Effector memory CD8-positive, alpha-beta T cell (primary cell): ENCODE results near the gene SLC24A3.

Experiments used
- ATAC-seq: fragments of 150-1000 bp; cut with Tn5 transposase; replicated peaks from 2 replicates; pipeline ENCODE4 v1.10.0; 2021; ENCODE audit warnings: mild to moderate bottlenecking, moderate library complexity
- DNase-seq, 3 experiments: peaks; one replicate each; pipeline ENCODE4 v3.0.0; 2021
- H3K27ac Mint-ChIP-seq, 2 donors: one replicate each; pipeline ENCODE4 v1.8.0; 2022; ENCODE audit warnings: mild to moderate bottlenecking in 2 of 2, mixed read lengths in 2 of 2, moderate library complexity in 2 of 2
- H3K27me3 Mint-ChIP-seq, 2 donors: one replicate each; pipeline ENCODE4 v1.8.0; 2022; ENCODE audit warnings: mixed read lengths in 2 of 2
- H3K36me3 Mint-ChIP-seq: one replicate; pipeline ENCODE4 v1.8.0; 2022; ENCODE audit warnings: mild to moderate bottlenecking, moderate library complexity, mixed read lengths; ENCODE audit not compliant: insufficient read depth
- H3K4me1 Mint-ChIP-seq, 2 donors: one replicate each; pipeline ENCODE4 v1.8.0; 2022; ENCODE audit warnings: low read depth in 2 of 2, mixed read lengths in 2 of 2
- H3K4me3 Mint-ChIP-seq, 2 donors: one replicate each; pipeline ENCODE4 v1.8.0; 2022; ENCODE audit warnings: mild to moderate bottlenecking in 2 of 2, mixed read lengths in 2 of 2, moderate library complexity in 2 of 2
- H3K9me3 Mint-ChIP-seq, 2 donors: one replicate each; pipeline ENCODE4 v1.8.0; 2022; ENCODE audit warnings: mixed read lengths in 2 of 2

SLC24A3 gene

DNA sequence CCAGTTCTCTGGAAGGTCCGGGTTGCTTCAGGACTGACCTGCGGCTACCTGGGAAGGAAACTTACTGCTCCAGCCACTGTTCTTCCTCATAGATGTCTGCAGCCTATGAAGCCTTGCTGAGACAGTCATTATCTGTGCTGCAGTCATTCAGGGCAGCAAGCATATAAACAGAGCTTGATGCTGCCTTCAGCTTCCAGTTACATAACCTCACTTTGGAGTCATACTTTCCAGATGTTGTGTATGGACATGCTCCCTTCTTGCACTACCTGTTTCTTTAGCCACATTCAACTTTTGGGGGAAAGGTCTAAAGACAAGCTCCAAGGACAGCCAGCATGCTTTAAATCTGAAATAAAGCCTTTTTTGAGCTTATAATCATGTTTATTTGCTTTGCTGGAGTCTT lies 98.1 kb downstream of the SLC24A3 start:
- DNase-seq (no peak), ATAC-seq (no peak)
- Mint-ChIP-seq H3K4me1 (no peaks in the 10 kb centered on the region), H3K27ac (no peak overlapping the region), H3K4me3 (no peak overlapping the region), H3K27me3 (no peaks in the 10 kb centered on the region), H3K9me3 (no peaks in the 10 kb centered on the region), H3K36me3 (no peaks in the 10 kb centered on the region)

DNA sequence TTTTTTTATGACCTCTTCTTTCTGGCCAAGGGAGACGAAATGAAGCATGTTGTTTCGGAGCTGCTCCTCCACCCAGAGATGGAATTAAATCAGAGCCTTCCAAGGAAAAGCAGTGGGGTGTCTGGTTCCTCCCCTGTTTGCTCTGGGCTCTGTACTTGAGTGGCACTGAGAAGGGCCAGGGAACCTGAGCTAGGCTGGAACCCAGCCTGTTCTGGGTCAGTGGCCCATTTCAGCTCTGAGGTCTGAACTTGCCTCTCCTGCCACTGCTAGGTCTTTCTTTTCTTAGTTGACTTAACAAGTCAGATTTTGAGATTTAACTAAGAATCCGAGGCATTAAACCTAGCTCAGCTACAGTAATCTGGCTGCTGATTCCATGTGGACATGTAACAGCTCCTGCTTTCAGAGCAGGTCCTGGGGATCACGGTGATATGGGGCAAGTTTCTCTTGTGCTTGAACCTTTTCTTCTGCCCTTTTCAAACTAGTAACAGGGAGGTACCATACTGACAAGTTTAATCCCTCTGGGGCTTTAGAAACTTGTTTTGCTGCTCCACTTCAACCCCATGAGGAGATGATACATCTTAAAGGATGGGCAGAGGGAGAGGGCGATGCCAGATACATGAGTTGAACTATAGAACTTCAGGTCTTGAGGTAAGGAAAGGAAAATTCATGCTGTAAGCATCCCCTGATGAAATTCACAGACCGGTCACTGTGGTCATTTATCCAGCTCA lies 101.1 kb downstream of the SLC24A3 start:
- ATAC-seq (no peak), DNase-seq (no peak)
- Mint-ChIP-seq H3K27ac (no peak overlapping the region), H3K4me1 (peaks cover 3 to 6% of the 10 kb centered on the region in 2 donors), H3K9me3 (no peaks in the 10 kb centered on the region), H3K27me3 (no peaks in the 10 kb centered on the region), H3K4me3 (no peak overlapping the region), H3K36me3 (peaks cover 3% of the 10 kb centered on the region)

DNA sequence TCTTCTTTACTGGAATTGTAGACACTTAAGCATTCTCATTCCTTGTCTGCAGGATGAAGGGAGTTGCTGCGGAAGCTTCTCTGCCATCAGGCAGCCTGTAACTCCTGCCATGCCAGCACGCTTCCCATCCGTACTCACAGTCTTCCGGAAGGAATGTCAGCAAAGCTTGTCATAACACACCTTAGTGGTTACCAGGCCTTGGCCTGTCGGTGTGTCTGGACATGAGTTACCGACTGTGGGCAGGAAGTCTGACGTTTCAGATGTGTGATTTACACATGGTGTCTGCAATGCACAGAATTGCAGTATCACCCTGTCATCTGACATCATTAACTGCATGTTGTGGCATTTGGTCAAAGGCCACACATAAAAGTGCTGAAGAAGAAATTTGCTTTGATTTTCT lies 102.2 kb downstream of the SLC24A3 start:
- Mint-ChIP-seq H3K36me3 (peaks cover 3% of the 10 kb centered on the region), H3K9me3 (no peaks in the 10 kb centered on the region), H3K4me1 (peaks cover 3 to 6% of the 10 kb centered on the region in 2 donors), H3K27me3 (peaks cover 0 to 5% of the 10 kb centered on the region in 2 donors), H3K4me3 (no peak overlapping the region), H3K27ac (no peak overlapping the region)
- DNase-seq = no peak
- ATAC-seq = peak; percentile 26

DNA sequence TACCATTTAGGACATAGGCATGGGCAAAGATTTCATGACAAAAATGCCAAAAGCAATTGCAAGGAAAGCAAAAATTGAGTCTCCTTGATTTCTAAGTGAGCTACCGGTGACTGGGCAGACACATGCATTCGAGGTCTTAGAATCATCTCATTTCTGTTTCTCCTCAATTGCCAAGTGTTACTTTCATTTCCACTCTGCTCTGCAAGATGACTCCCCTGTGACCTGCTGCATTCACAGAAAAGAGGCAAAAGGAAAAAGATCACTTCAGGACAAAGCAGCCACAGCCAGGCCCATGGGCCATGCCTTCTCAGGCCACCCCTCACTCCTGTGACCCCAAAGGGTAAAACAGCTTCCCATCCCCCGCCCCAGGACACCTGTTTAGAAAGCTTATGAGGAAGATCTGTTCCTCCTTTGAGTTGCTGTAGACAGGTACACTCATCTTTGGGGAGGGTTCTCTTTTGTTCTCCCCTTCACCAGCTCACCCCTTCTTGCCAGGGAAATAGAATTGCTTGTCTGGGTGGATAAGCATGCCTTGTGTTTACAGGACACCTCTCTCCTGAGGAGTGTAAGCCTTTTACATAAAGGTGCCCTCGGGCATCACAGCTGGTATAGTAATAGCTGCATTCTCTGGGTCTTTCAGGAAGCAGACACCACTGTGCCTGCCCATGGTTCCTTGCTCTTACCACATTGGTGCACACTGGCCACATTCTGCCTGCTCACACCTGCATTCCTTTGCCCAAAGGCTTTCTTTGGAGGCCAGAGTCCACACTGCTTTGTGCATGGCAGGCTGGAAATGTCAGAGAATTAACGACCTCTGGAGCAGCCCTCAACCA lies 105.0 kb downstream of the SLC24A3 start:
- Mint-ChIP-seq H3K4me1 (peaks cover 3 to 6% of the 10 kb centered on the region in 2 donors), H3K36me3 (peaks cover 3% of the 10 kb centered on the region), H3K9me3 (no peaks in the 10 kb centered on the region), H3K27ac (peak overlapping the region in 1 of 2 donors; percentile 74), H3K4me3 (peak overlapping the region; percentile 37 to 55), H3K27me3 (peaks cover 0 to 10% of the 10 kb centered on the region in 2 donors)
- DNase-seq (no peak), ATAC-seq (peak; percentile 72)

DNA sequence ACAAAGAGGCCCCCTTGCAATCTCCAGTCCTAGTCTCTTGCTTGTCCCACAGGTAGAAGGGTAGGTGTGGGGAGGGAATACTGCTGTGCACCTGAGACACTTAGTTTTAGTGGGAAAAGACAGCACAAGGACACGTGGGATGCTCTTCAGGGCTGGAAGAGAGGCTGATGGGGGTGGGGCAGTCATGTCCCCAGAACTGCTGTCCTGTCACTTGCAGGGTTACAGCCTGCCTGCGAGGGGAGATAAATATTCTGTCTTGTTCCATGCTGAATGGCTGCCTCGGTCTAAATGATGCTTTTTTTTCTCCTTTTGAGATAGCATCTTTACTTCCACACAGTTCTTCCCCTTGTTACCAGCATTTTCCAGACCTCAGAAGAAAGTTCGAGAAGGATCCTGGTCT lies 106.2 kb downstream of the SLC24A3 start:
- Mint-ChIP-seq H3K9me3 (no peaks in the 10 kb centered on the region), H3K27ac (no peak overlapping the region), H3K36me3 (peaks cover 3% of the 10 kb centered on the region), H3K4me3 (no peak overlapping the region), H3K4me1 (peaks cover 3 to 6% of the 10 kb centered on the region in 2 donors), H3K27me3 (peaks cover 0 to 10% of the 10 kb centered on the region in 2 donors)
- no peak for DNase-seq
- ATAC-seq = no peak

DNA sequence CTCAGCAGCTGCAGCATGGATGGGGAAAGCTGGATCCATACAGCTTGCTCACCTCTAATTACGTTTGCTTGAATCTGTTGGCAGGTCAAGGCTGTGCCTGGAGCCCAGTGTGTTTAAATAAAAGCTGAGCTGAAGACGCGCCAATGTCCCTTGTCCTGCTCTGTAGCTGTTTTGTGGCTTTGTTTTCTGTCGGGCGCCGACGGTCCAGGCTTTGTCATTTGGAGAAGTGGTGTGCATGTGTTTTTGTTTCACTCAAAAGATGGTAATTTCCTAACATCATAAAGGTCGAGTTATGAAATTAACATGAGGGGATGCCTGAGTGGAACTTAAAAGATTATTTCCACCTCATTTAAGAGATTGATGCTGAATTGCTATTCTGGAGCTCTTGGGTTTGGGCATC lies 107.6 kb downstream of the SLC24A3 start:
- Mint-ChIP-seq H3K27ac (no peak overlapping the region), H3K36me3 (peaks cover 3% of the 10 kb centered on the region), H3K27me3 (peaks cover 0 to 10% of the 10 kb centered on the region in 2 donors), H3K4me1 (peaks cover 3 to 6% of the 10 kb centered on the region in 2 donors), H3K9me3 (no peaks in the 10 kb centered on the region), H3K4me3 (no peak overlapping the region)
- ATAC-seq (no peak), DNase-seq (no peak)

DNA sequence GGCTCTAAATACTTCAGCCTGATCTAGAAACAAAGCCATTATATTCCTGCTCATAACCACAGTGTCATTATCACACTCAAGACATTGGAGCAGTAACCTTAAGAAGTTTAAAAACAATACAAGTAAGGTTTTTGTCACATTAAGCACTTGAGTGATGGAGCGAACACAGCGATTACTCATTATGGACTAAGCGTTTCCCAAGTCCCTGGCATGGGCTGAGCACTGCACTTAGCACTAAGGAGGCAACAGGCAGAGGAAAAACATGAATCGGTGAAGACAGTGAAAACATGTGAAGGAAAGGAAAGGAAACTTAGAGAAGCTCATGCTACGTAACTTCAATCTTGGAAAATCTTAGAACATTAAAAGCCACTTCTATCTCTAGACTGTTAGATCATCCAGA lies 108.7 kb downstream of the SLC24A3 start:
- Mint-ChIP-seq H3K4me3 (no peak overlapping the region), H3K27me3 (peaks cover 0 to 10% of the 10 kb centered on the region in 2 donors), H3K36me3 (peaks cover 3% of the 10 kb centered on the region), H3K9me3 (no peaks in the 10 kb centered on the region), H3K4me1 (peaks cover 3 to 6% of the 10 kb centered on the region in 2 donors), H3K27ac (no peak overlapping the region)
- no peak for ATAC-seq
- no peak for DNase-seq

DNA sequence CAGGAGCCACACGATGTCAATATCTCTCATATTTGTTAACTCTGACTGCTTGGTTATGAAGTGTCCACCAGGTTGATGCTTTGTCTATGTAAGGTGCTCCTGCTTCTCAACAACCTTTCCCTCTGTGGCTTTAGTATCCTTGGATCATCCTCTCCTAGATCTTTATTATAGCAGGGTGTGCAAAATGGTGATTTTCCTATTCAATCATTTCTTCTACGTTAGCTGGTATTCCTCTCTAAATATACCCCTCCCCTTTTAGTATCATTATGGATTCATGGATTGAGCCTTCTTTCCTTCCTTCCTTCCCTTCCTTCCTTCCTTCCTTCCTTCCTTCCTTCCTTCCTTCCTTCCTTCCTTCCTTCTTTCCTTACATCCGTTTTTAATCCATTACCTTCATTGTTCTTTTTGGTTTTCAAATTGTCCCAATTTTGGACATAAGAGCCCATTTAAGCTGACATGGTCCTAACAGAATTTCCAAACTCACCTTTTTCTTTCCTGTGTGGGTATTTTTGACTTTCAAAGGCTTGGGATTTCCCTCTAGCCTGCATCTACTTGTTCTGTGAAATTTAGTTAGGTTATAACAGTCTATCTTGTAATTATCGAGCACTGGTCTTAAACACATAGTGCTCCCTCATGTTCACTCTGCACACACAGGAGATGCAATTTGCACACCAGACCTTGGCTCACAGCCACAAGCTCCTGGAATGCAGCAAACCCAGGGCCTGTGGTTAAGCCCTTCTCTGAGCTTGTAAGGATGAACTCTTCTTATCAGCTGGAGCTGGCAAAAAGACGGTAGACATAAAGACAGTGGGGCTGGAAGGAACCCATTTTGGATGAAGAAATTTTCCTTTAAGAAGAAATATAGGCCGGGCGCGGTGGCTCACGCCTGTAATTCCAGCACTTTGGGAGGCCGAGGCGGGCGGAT lies 109.9 kb downstream of the SLC24A3 start:
- no peak for DNase-seq
- no peak overlapping the region for H3K4me3 Mint-ChIP-seq
- H3K4me1 Mint-ChIP-seq = peaks cover 1 to 2% of the 10 kb centered on the region in 2 donors
- H3K9me3 Mint-ChIP-seq = no peaks in the 10 kb centered on the region
- H3K27me3 Mint-ChIP-seq = peaks cover 0 to 10% of the 10 kb centered on the region in 2 donors
- H3K27ac Mint-ChIP-seq = no peak overlapping the region
- no peaks in the 10 kb centered on the region for H3K36me3 Mint-ChIP-seq
- ATAC-seq = no peak

DNA sequence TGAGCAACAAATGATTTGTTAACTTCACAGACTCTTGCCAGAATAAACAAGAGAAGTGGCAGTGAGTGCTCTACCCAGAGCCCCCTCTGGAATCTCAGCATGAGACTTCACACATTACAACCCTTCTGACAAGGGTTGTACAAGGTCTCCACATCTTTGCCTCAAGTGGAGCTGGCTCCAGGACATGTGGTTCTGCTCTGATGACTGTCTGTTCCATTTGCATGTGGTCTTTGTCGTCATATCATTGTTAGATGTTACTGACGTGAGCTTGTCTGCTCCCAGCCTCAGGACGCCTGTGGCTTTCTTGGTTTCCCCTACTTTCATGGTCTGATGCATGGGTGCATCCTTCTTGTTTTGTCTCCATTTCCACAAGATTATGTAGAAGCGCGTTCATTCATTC lies 115.0 kb downstream of the SLC24A3 start:
- peaks cover 8 to 14% of the 10 kb centered on the region in 2 donors for H3K27me3 Mint-ChIP-seq
- no peaks in the 10 kb centered on the region for H3K36me3 Mint-ChIP-seq
- DNase-seq = no peak
- no peak overlapping the region for H3K4me3 Mint-ChIP-seq
- H3K9me3 Mint-ChIP-seq = no peaks in the 10 kb centered on the region
- ATAC-seq = no peak
- H3K27ac Mint-ChIP-seq = no peak overlapping the region
- peaks cover 0 to 3% of the 10 kb centered on the region in 2 donors for H3K4me1 Mint-ChIP-seq

DNA sequence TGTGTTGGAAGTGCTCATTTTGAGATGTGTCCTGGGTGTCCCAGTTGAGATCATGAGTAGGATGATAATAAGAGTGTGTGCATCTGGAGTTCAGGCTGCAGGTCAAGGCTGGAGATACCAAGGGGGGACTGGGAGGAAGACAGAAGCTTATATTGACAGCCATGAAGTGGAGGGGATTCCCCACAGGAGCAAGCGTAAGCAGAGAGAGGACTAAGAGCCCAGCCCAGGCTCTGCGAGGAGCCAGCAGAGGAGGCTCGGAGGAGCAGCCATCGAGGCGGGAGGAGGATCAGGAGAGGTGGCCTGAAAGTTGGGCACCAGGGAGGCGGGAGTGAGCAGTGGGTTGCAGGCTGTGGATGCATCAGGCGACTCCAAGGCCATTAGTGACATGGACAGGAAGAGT lies 116.2 kb downstream of the SLC24A3 start:
- H3K4me3 Mint-ChIP-seq = no peak overlapping the region
- ATAC-seq (no peak), DNase-seq (no peak)
- H3K4me1 Mint-ChIP-seq = peaks cover 0 to 3% of the 10 kb centered on the region in 2 donors
- no peaks in the 10 kb centered on the region for H3K36me3 Mint-ChIP-seq
- H3K27ac Mint-ChIP-seq = no peak overlapping the region
- H3K9me3 Mint-ChIP-seq = no peaks in the 10 kb centered on the region
- H3K27me3 Mint-ChIP-seq = peaks cover 8 to 14% of the 10 kb centered on the region in 2 donors

DNA sequence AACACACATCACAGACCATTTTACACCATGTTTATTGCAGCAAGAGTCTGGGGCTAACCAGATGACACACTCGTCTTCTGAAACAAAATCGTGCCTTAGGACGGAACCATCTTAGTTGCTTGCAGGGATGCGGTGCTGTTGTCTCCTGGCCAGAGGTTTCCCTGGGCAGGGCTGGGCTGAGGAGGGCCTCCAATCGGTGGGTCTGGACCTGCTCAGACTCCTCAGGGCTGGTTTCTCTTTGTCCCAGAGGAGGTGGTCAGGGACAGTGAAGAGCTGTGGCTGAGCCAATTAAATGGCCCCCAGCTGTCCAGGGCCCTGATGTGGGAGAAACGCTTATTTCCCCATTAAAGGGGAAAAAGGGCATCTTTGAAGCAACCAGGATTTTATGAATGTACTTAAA lies 117.6 kb downstream of the SLC24A3 start:
- no peak overlapping the region for H3K27ac Mint-ChIP-seq
- no peak overlapping the region for H3K4me3 Mint-ChIP-seq
- ATAC-seq = no peak
- H3K4me1 Mint-ChIP-seq = peaks cover 0 to 3% of the 10 kb centered on the region in 2 donors
- no peak for DNase-seq
- H3K9me3 Mint-ChIP-seq = no peaks in the 10 kb centered on the region
- peaks cover 8 to 14% of the 10 kb centered on the region in 2 donors for H3K27me3 Mint-ChIP-seq
- no peaks in the 10 kb centered on the region for H3K36me3 Mint-ChIP-seq

DNA sequence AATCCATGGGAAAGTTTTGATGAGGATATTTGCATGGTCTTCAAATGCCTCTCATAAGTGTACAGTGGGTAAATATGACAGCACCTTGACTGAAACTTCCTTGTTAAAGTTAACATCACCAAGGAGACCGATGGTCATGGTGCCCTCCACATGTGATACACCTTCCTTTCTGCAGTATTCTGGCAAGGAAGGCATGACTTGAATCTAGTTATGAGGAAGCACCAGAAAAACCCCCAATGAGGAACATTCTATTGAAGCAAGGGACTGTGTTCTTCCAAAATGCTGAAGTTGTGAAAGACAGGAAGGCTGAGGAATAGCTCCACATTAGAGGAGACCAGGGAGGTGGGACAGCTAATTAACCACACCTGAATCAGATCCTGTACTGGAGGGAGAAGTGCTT lies 118.3 kb downstream of the SLC24A3 start:
- Mint-ChIP-seq H3K9me3 (no peaks in the 10 kb centered on the region), H3K27ac (no peak overlapping the region), H3K4me1 (peaks cover 0 to 3% of the 10 kb centered on the region in 2 donors), H3K27me3 (peaks cover 8 to 14% of the 10 kb centered on the region in 2 donors), H3K4me3 (no peak overlapping the region), H3K36me3 (no peaks in the 10 kb centered on the region)
- ATAC-seq = no peak
- no peak for DNase-seq

DNA sequence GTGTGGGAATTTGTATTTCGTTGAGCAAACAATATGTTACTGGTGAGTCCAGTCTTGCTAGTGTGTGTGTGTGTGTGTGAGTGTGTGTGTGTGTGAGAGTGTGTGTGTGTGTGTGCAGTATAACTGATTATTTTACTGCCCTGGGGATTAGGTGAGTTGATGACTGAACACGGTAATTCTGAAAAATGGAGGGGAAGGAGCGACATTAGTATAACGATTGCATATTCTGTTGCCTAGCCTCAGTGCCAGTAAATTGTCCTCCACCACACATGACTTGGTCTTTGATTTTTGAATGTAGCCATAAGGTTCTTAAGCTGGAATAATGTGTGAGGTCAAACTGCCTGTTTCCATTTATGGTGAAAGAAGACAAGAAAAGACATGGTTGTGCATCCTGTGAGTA lies 121.1 kb downstream of the SLC24A3 start:
- Mint-ChIP-seq H3K4me1 (no peaks in the 10 kb centered on the region), H3K27ac (no peak overlapping the region), H3K9me3 (no peaks in the 10 kb centered on the region), H3K27me3 (peaks cover 2% of the 10 kb centered on the region in 2 donors), H3K36me3 (no peaks in the 10 kb centered on the region), H3K4me3 (no peak overlapping the region)
- ATAC-seq (no peak), DNase-seq (no peak)
